Measurements from ENCODE around the gene YIPF1. TPM values are rescaled to one million over a fixed set of nuclear protein-coding genes. Genes with fewer than 3 reads are reported as not detected.

YIPF1 gene
- 10 to 100 TPM; 12.9 to 15.2 TPM for total RNA-seq
- long read RNA-seq, transcript YIPF1-201 (11 exons, 1,858 nt): major isoform, 7 of 36 reads
- long read RNA-seq, transcript YIPF1-203 (11 exons, 1,602 nt): minor isoform, 6 of 36 reads
- long read RNA-seq, partial matches to known transcripts: 0 of 36 reads
- long read RNA-seq, other reads (novel, unspliced or antisense): 23 of 36 reads

GRCh38 chr1:53889304-53890298 is at the start of gene YIPF1:
Gene YIPF1, minus strand, starts transcription at chr1:53889797. Its CDS starts 860 bp downstream, at chr1:53888937.
- intact Hi-C loops (cut with DNase I): loop anchor here in 1 of 2 donors (5.0 kb wide), 1 partner anchor 58 kb away; the partner anchor contains the start of genes IFT25 and LRRC42
- ATAC-seq: peak; percentile 99 to 100
- peak; percentile 92 for DNase-seq

DNA sequence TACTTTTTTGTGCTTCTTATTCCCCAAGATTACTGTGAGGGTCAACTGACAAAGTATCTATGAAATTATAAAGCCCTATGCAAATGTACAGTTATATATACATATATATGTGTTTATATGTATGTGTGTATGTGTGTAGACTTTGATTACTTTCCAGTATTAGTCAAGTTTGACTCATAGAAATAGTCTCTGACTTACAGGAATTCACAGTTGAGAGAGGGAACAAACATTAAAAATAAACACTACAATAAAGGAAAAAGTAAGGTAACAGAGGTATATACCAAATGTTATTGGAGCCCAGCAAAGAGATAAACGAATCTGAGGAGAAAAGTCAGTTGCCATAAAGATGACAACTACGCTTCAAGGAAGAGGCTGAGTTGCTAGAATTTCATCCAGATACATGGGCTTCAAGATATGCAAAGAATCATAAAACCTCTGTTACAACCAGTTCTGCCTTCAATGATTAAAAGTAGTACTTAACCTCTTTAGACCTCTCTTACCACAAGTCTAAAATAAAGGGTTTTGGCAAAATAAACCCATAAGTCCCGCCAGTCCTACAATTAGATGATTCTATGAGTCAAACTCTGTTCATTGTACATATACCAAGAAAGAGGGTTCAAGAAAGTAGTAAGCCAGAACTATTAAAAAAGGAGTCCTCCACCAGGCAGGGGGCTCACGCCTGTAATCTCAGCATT is 48.7 kb upstream of the YIPF1 start:
- intact Hi-C loops (cut with DNase I): no loop called here
- DNase-seq: no peak

GRCh38 chr1:53936430-53936829 is 46.8 kb upstream of the YIPF1 start:
- ATAC-seq (no peak), DNase-seq (no peak)
- intact Hi-C loops (cut with DNase I): no loop called here

More for the DNA sequence above, 48.7 kb upstream of the YIPF1 start:
- no peak for ATAC-seq

DNA sequence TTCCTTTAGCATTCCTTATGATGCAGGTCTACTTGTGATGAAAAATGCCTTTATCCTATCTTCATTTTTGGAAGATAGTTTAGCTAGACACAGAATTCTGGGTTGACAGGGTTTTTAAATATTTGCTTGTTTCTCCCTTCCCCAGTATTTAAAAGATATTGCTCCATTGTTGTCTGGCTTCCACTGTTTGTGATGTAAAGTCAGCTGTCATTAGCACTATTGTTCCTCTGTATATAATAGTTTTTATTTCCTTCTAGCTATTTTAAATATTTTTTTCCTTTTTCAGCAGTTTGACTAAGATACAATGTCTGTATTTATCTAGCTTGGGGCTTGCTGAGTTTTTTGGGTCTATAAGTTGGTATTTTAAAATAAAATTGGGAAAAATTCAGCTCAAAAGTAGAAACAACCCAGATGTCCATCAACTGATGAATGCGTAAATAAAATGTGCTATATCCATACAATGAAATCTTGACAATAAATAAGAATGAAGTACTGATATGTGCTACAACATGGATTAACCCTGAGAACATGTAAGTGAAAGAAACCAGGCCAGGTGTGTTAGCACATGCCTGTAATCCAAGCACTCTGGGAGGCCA is 44.7 kb upstream of the YIPF1 start:
- ATAC-seq (no peak), DNase-seq (no peak)
- intact Hi-C loops (cut with DNase I): no loop called here

DNA sequence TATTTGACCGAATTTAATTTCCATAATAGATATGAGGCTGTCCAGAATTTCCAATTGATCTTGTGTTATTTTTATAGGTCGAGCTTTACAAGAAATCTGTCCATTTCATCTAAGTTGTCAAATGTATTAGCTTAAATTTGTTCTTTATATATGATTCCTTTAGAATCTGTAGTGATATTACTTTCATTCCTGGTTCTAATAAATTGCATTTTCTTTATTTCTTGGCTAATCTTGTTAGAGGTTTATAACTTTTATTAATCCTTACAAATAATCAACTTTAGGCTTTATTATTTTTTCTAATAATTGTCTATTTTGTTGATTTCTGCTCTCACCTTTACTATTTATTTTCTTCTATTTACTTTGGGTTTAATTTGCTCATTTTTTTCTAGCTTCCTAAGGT is 41.9 kb upstream of the YIPF1 start:
- intact Hi-C loops (cut with DNase I): no loop called here
- DNase-seq (no peak), ATAC-seq (no peak)

DNA sequence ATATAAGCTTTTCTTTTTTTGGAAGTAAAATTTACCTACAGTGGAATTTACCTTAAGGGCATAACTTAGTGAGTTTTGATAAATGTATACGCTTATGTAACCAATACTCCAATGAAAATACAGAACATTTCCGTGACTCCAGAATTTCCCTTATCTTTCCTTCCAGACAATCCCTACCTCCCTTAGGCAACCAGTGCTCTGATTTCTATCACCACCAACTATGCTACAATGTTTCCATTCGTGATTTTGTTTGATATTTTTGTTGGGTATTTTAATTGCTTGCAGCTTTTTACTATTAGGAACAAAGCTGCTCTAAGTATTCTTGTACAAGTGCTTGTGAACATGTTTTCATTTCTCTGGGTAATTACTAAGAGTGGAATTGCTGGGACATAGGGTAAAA is 41.3 kb upstream of the YIPF1 start:
- no peak for ATAC-seq
- intact Hi-C loops (cut with DNase I): no loop called here

GRCh38 chr1:53929246-53929960 is 39.8 kb upstream of the YIPF1 start:
- ATAC-seq (no peak), DNase-seq (no peak)
- intact Hi-C loops (cut with DNase I): no loop called here

More for the DNA sequence above, 41.3 kb upstream of the YIPF1 start:
- no peak for DNase-seq

DNA sequence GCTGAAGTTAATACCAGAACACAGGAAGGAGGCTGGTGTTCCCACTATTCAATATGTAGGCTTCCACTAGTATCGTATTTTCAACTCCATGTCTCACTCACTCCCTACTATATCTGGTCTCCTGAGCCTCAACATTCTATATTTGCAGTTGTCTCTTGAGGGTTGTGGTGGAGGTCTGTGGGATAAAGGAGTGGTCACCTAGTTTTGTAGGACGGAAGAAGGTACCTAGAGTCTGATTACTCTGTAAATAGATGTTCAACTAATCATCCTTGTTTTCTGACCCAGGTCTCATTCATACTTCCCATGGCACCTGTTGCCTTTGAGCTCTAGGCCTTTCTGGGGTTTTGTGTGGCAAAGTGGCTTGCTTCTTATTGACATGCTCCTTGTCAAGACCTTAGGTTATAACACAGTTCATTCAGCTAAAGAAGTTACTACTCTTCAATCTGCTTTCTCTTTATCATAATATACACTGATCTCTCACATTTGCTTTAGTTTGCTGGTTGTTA is 37.8 kb upstream of the YIPF1 start:
- DNase-seq: no peak
- ATAC-seq: no peak
- intact Hi-C loops (cut with DNase I): no loop called here

DNA sequence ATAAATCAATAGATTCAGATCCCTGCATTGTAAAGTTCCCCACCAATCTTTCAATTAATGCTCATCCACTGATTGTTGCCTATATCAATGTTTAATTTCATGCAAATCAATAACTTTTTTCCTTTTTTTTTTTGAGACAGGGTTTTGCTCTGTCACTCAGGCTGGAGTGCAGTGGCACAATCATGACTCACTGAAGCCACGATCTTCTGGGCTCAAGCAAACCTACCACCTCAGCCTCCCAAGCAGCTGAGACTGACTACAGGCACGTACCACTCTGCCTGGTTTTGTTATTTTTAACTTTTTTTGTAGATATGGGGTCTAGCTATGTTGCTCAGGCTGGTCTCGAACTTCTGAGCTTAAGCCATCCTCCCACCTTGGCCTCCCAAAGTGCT is 30.1 kb upstream of the YIPF1 start:
- intact Hi-C loops (cut with DNase I): no loop called here
- no peak for ATAC-seq
- DNase-seq: no peak

DNA sequence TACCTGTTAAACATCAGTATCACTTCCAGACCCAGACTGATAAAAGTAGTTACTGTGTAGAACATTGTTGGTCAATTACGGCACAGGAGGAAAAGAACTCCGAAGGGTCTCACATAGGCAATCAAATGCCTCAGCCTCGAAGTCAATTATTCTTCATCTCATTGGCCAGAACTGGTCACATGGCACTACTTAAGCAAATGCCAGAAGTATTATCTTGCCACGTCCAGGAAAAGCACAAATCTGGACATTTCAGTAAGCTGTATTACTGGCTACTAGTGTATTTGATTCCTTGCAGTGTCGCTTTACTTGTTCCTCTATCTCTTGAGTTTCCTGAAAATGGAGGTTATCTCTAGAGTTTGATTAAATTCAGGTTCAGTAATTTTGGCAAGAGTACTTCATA is 28.7 kb upstream of the YIPF1 start:
- intact Hi-C loops (cut with DNase I): no loop called here

DNA sequence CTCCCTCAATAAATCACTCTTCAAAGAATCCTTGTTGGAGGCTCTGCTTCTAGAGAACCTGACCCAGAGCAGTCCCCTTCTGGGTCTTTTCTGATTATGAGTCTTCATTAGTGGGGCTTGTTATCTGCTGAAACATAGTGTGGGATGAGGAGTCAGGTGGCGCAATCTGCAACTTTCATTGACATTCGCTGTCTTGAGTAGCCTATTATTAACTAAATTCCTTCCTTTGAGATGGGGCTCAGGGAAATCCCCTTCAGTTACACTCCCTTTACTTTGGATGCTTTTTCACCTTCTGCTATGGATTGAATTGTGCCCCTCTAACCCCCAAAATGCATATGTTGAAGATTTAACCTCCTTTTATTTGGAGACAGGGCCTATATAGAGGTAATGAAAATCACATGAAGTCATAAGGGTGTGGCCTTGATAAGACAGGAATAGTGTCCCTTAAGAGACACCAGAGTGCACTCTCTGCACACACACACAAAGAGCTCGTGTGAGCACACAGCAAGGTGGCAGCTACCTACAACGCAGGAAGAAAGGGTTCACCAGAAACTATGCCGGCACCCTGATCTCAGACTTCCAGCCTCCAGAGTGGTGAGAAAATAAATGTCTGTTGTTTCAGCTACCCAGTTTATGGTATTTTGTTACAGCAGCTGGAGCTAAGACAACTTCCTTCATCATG is 23.9 kb upstream of the YIPF1 start:
- ATAC-seq (no peak), DNase-seq (no peak)
- intact Hi-C loops (cut with DNase I): no loop called here

More for the DNA sequence above, 28.7 kb upstream of the YIPF1 start:
- no peak for DNase-seq
- ATAC-seq: no peak

DNA sequence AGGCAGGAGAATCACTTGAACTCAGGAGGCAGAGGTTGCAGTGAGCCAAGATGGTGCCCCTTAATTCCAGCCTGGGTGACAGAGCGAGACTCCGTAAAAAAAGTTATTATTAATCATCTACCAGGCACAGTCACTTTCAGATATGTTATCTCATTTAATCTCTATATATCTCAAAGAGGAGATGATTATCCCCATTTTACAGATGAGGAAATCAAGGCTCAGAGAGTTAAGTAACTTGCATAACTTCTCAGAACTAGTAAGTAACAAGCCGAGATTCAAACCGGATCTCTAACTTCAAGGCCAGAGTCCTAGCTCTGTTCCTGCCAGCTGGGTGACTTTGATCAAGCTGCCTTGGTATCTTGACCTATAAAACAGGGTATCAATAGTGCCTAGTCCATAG is 21.8 kb upstream of the YIPF1 start:
- intact Hi-C loops (cut with DNase I): no loop called here
- DNase-seq (no peak), ATAC-seq (no peak)

- DNase-seq (no peak), ATAC-seq (peak in 1 of 2 donors; percentile 16)
- intact Hi-C loops (cut with DNase I): no loop called here
These were observed 20.3 kb upstream of the YIPF1 start for GRCh38 chr1:53909946-53910345.

DNA sequence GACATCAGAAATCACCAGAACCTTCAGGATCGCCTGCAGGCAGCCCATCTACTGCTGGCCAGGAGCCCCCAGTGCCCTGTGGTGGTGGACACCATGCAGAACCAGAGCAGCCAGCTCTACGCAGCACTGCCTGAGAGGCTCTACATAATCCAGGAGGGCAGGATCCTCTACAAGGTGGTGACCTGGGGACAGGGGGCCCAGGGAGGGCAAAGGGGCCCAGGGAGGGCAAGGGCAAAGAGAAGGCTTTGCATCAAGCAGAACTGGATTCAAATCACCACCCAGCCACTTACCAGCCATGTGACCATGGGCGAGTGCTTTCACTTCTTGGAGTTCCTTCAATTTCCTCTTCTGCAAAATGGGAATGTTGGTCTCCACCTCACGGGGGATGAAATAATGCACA is 16.5 kb upstream of the YIPF1 start:
- intact Hi-C loops (cut with DNase I): no loop called here
- no peak for ATAC-seq
- no peak for DNase-seq

DNA sequence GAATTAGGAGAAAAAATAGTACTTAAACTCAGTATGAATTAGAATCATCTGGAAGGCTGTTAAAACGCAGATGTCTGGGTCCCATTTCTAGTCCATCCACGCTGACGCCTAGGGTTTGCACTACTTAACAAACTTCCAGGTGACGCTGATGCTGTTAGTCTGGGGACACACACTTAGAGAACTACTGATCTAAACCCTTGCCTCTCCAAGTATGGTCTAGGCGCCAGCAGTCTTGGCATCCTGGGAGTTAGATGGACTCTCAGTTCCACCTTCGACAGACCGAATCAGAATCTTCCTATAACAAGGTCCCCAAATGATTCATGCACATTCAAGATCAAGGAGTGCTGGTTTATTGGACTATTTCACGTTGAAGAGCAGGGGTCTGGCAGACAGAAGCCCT is 15.9 kb upstream of the YIPF1 start:
- DNase-seq (no peak), ATAC-seq (no peak)
- intact Hi-C loops (cut with DNase I): no loop called here

DNA sequence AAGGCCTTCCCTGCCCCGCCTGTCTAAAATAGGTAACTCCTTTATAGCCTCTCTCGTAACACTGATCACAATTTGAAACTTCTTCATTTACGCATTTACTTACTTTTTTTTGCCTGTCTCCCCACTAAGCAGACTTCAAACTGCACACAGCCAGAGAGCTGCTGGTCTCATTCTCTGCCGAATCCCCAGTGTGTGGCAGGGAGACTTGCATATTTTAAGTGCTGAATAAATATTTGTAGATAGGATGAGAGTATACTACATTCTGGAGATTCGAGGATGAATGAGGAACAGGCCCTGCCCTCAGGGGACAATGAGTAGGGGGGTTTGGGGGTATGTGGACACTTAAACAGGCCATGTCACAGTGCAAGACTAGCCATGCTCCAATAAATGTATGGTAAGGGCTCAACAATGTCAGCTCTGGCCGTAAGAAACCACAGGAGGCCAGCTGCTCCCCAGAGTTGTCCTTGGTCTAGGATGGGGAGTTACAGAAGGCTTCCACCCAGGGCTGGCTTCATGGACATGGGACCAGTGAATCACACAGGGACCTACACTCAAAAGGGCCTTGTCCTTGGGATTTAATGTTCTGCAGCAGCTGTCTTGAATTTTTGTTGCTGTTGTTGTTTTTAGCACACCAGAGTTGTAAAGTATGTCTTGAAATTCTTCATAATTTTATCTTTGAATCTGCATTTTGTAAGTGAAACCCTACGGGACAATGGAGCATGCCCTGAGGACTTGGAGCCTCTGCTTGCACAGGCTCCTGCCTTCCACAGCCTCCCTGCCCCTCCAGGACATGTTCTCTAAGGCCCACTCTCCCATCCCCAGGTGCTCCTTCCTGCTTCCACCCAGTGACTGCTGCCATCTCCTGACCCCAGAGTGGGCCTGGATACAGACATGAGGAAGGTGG is 12.9 kb upstream of the YIPF1 start:
- intact Hi-C loops (cut with DNase I): no loop called here
- ATAC-seq (no peak), DNase-seq (no peak)

DNA sequence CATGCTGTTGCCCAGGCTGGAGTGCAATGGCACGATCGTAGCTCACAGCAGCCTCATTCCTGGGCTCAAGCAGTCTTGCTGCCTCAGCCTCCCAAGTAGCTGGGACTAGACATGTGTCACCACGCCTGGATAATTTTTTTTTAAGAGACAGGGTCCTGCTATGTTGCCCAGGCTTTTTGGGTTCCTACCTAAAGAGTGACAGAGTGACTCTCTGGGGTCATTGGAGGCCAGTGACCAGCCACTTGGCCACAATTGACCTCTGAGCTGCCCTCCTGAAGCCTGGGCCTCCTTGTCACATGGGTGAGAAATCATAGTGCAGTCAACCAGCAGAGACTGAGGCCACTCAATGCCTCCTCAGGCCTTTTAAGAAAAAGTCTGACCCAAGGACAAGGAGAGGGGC is 10.1 kb upstream of the YIPF1 start:
- no peak for ATAC-seq
- intact Hi-C loops (cut with DNase I): no loop called here
- no peak for DNase-seq
